Left renal pelvis (tissue), 4 donors: ENCODE data around the gene KHDC3L. TPM values are rescaled to one million over a fixed set of nuclear protein-coding genes. Genes with fewer than 3 reads are reported as not detected.

Experiments
- polyA plus RNA-seq, 4 donors: library from polyadenylated mRNA; unstranded; fragments of 120-200 nt; gene quantifications; one replicate each; pipeline ENCODE4 v1.2.1, GENCODE V29; 2013; ENCODE audit not compliant: insufficient read length in 4 of 4

Gene KHDC3L
- polyA plus RNA-seq, 4 donors, result 0.15 TPM; not detected in 3

Other genes starting within 250 kb of the KHDC3L start
- under 1 TPM in 3 of 4 donors, not detected in 1; 0.37 to 0.62 (median 0.43) TPM for gene KHDC1L, start 137.2 kb upstream of the KHDC3L start, polyA plus RNA-seq
- 1 to 10 TPM; 6.8 to 9.6 (median 7.9) TPM for gene KHDC1, start 99.5 kb upstream of the KHDC3L start, polyA plus RNA-seq
- not detected for gene DPPA5, start 8.4 kb upstream of the KHDC3L start, polyA plus RNA-seq
- not detected for gene OOEP, start 7.2 kb downstream of the KHDC3L start, polyA plus RNA-seq
- gene DDX43, start 32.2 kb downstream of the KHDC3L start, polyA plus RNA-seq, result 1 to 10 TPM in 1 of 4 donors, under 1 TPM in 3; 0.74 to 1.2 (median 0.85) TPM
- 1 to 10 TPM; 2.8 to 4.8 (median 3.7) TPM for gene CGAS, start 89.6 kb downstream of the KHDC3L start, polyA plus RNA-seq
- 10 to 100 TPM; 22.5 to 35.1 (median 32.7) TPM for gene MTO1, start 99.1 kb downstream of the KHDC3L start, polyA plus RNA-seq
- gene EEF1A1, start 158.4 kb downstream of the KHDC3L start, polyA plus RNA-seq, result over 10,000 TPM; 18,197 to 22,410 (median 21,331) TPM